Thyroid gland (tissue), 4 donors: ENCODE data around the gene BCO2. TPM values are rescaled to one million over a fixed set of nuclear protein-coding genes. Genes with fewer than 3 reads are reported as not detected.
"Not testable (repeated sequence)": the region's sequence is repeated elsewhere in the genome, so short reads cannot be mapped to it uniquely, and the experiment has no call there.

ENCODE experiments used
- DNase-seq, 2 donors: peaks; one replicate each; pipeline ENCODE4 v3.0.0-alpha.2; 2019
- H3K27ac ChIP-seq, 3 donors: fragments of 200-600 bp; sonication (generic); 1 replicate in 2 of 3; 2 replicates in 1 of 3; pipeline ENCODE4 v1.5.1; 2016 to 2019; ENCODE audit warnings: mild to moderate bottlenecking in 1 of 3, moderate library complexity in 1 of 3
- H3K27me3 ChIP-seq: fragments of 200-600 bp; sonication (generic); one replicate; pipeline ENCODE4 v1.5.1; 2019
- H3K36me3 ChIP-seq, 2 donors: fragments of 200-600 bp; sonication (generic); one replicate each; pipeline ENCODE4 v1.5.1; 2016 to 2019
- H3K4me1 ChIP-seq, 2 donors: fragments of 200-600 bp; sonication (generic); one replicate each; pipeline ENCODE4 v1.5.1; 2017 to 2019
- H3K4me3 ChIP-seq, 3 donors: fragments of 200-600 bp; sonication (generic); replicated peaks in 1 of 3; 1 replicate in 2 of 3; 2 replicates in 1 of 3; pipeline ENCODE4 v1.5.1; 2016; ENCODE audit warnings: mild to moderate bottlenecking in 1 of 3
- H3K9me3 ChIP-seq: fragments of 200-600 bp; sonication (generic); one replicate; pipeline ENCODE4 v1.5.1; 2017
- POLR2A ChIP-seq, 2 donors: fragments of 450-650 bp; IDR thresholded peaks; one replicate each; pipeline ENCODE4 v1.6.1; 2017; ENCODE audit warnings: antibody characterized with exemption in 2 of 2, mild to moderate bottlenecking in 2 of 2, moderate library complexity in 1 of 2
- WGBS, 2 donors: methylation state at CpG; one replicate each; pipeline ENCODE4 v1.1.5; 2017; 5-methylcytosine and 5-hydroxymethylcytosine counted together
- intact Hi-C: fragments of 100-400 bp; cut with DNase I; formaldehyde crosslinking; loops from one replicate; pipeline ENCODE4 v1.15.1; 2023
- total RNA-seq, 4 donors: library from RNA; depleted of rRNA; stranded (reverse); fragments of >200 nt; gene quantifications; one replicate each; pipeline ENCODE4 v1.2.3, GENCODE V29; 2016
- TF ChIP-seq, protein P1 (sequence below), 6 experiments: fragments of 200-600 bp in 3 of 6; fragments of 450-650 bp in 3 of 6; sonication (generic) in 3 of 6; IDR thresholded peaks; one replicate each; pipeline ENCODE4 v1.5.1; 2016 to 2019; ENCODE audit warnings: antibody characterized with exemption in 6 of 6, mild to moderate bottlenecking in 2 of 6, inconsistent platforms in 1 of 6, moderate library complexity in 1 of 6

Gene BCO2
- total RNA-seq, 4 donors from 2014 or later, result 6.6 to 15.9 (median 11.1) TPM

DNA sequence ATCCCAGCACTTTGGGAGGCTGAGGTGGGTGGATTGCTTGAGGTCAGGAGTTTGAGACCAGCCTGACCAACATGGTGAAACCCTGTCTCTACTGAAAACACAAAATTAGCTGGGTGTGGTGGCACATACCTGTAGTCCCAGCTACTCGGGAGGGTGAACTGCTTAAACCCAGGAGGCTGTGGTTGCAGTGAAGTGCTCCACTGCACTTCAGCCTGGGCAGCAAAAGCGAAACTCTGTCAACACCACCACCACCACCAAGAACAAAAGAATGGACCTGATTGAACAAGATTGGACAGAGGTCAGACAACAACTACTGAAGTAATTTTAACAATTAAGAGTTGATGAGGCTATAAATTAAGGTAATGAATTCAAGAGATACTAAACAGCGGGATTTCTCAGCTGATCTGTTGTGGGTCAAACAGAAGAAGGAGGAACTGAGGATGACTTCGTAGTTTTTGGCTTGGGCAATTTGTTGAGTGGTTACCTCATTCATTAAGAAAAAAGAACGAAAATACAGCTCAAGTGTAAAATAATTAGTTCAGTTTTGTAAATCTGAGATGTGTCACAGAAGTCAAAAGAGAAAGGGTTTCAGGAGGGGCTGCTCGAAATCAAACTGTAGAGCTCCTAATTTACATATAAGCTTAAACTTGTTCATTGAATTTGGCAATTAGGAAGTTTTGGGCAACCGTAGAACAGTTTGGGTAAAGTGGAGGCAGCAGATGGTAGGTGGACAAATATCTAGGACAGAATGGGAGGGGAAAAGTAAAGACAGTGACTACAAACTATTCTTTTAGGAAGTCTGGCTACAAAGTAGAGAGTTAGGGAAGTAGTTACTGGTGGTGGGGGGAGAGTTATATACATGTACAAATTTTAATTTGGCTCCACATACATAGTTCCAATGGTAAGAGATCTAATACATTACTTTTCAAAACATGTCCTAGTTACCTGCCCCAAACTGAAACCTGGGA, 15.9 kb upstream of the BCO2 start:
- Histone ChIP-seq H3K4me3 (no peak overlapping the region), H3K9me3 (no peaks in the 10 kb centered on the region), H3K27me3 (no peaks in the 10 kb centered on the region), H3K36me3 (no peaks in the 10 kb centered on the region), H3K4me1 (no peaks in the 10 kb centered on the region), H3K27ac (no peak overlapping the region)
- intact Hi-C loops, result no loop called here
- no peak for DNase-seq
- 84 to 85% methylated on average over 7 of the region's 7 CpGs for whole genome bisulfite sequencing, 2 donors
- TF ChIP-seq, protein P1, sequence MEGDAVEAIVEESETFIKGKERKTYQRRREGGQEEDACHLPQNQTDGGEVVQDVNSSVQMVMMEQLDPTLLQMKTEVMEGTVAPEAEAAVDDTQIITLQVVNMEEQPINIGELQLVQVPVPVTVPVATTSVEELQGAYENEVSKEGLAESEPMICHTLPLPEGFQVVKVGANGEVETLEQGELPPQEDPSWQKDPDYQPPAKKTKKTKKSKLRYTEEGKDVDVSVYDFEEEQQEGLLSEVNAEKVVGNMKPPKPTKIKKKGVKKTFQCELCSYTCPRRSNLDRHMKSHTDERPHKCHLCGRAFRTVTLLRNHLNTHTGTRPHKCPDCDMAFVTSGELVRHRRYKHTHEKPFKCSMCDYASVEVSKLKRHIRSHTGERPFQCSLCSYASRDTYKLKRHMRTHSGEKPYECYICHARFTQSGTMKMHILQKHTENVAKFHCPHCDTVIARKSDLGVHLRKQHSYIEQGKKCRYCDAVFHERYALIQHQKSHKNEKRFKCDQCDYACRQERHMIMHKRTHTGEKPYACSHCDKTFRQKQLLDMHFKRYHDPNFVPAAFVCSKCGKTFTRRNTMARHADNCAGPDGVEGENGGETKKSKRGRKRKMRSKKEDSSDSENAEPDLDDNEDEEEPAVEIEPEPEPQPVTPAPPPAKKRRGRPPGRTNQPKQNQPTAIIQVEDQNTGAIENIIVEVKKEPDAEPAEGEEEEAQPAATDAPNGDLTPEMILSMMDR (IDR thresholded peaks at IDR 0.05), result no peak
- no peak for TF ChIP-seq POLR2A (IDR thresholded peaks at IDR 0.05)

DNA sequence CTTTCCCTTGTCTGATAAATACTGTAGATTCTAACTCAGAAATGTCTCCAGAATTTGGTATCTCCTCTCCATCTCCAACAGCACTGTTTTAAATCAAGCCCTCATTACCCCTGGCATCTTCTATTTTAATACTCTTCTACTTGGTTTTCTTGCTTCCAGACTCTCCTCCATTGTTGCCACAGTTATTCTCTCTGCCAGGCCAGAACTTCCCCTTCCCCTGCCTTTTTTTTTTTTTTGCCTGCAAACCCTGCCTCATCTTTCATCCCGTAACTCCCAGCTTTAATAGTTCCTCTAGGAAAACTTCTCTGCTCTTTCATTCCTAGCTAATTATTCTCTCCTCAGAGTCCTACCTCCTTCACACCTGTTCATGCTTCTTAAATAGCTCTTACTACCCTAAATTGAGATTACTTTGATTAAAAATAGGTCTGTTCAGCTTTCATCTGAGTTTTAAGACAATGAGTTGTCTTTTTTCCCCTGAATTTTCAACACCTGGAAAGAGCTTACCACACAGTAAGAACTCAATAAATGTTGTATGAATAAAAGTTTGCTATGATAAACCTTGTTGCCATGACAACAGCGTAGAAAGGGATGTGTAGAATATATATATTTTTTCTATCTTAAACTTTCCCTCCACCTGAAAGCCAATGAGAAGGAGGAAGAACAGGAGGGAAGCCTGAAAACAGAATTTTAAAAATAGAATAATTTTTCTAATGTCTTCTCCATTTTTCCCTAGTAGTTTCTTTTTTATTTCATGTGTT, 15.0 kb upstream of the BCO2 start:
- WGBS, 2 donors, result 70 to 73% methylated on average over 2 of the region's 2 CpGs
- H3K9me3 ChIP-seq, result no peaks in the 10 kb centered on the region
- no peak for TF ChIP-seq POLR2A (IDR thresholded peaks at IDR 0.05)
- TF ChIP-seq, protein P1 (IDR thresholded peaks at IDR 0.05), result no peak
- no peaks in the 10 kb centered on the region for H3K4me1 ChIP-seq
- no peak overlapping the region for H3K4me3 ChIP-seq
- no peaks in the 10 kb centered on the region for H3K36me3 ChIP-seq
- intact Hi-C loops, result no loop called here
- no peaks in the 10 kb centered on the region for H3K27me3 ChIP-seq
- H3K27ac ChIP-seq, result no peak overlapping the region
- no peak for DNase-seq

DNA sequence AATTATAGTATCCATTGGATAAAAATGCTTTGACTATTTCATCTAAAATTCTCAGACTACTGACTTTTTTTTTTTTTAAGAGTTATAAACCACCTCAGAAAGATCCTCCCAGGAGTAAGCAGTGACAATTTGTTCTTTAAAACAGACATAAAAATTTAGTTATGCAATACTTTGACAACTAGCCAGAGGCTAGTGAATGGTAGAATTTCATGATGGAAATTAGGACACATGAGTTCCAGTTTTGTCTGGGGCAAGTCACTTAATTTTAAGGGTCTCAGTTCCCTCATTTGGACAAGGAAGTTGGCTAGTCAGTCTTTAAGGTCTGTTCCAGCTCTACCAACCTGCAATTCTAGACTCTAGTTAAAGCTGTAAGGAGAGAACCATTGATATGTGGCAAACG, 14.3 kb upstream of the BCO2 start:
- no peaks in the 10 kb centered on the region for H3K36me3 ChIP-seq
- H3K27ac ChIP-seq, result no peak overlapping the region
- H3K4me1 ChIP-seq, result no peaks in the 10 kb centered on the region
- 76 to 86% methylated on average over 1 of the region's 1 CpG for WGBS, 2 donors
- H3K9me3 ChIP-seq, result no peaks in the 10 kb centered on the region
- TF ChIP-seq, protein P1 (IDR thresholded peaks at IDR 0.05), result no peak
- no peak for TF ChIP-seq POLR2A (IDR thresholded peaks at IDR 0.05)
- intact Hi-C loops, result no loop called here
- H3K27me3 ChIP-seq, result no peaks in the 10 kb centered on the region
- DNase-seq, result no peak
- no peak overlapping the region for H3K4me3 ChIP-seq

- H3K9me3 ChIP-seq, intact Hi-C loops, H3K27me3 ChIP-seq, H3K27ac ChIP-seq, H3K4me1 ChIP-seq, H3K4me3 ChIP-seq, DNase-seq, H3K36me3 ChIP-seq: not testable (repeated sequence)
- WGBS, 2 donors, result 88 to 93% methylated on average over 1 of the region's 1 CpG
Measured at GRCh38 chr11:112162200-112162599, 13.1 kb upstream of the BCO2 start.

GRCh38 chr11:112162761-112163546, 12.4 kb upstream of the BCO2 start:
- no peak for DNase-seq
- intact Hi-C loops, result no loop called here
- Histone ChIP-seq H3K36me3 (no peaks in the 10 kb centered on the region), H3K4me3 (no peak overlapping the region), H3K27ac (peak overlapping the region in 1 of 3 donors; percentile 15), H3K9me3 (no peaks in the 10 kb centered on the region), H3K27me3 (no peaks in the 10 kb centered on the region), H3K4me1 (no peaks in the 10 kb centered on the region)
- 81 to 82% methylated on average over 6 of the region's 6 CpGs for WGBS, 2 donors
- no peak for TF ChIP-seq POLR2A (IDR thresholded peaks at IDR 0.05)
